Calu3 (cell line): Measurements from ENCODE around the gene CTNNAL1. TPM values are rescaled to one million over a fixed set of nuclear protein-coding genes. Genes with fewer than 3 reads are reported as not detected.

Experiments
- BruUV-seq: library from RNA; stranded (reverse); fragments of 400-500 nt; replicated peaks from 2 replicates; lab custom pipeline; 2021; lab: Mats Ljungman, UMichigan
- CTCF ChIA-PET: fragments of 300-600 bp; sonication (Branson Sonifier 250); formaldehyde crosslinking; loops from one replicate; lab custom pipeline; 2022; ENCODE audit warnings: antibody characterized with exemption; lab: Charles Lee
- DNase-seq: peaks from one replicate; pipeline ENCODE4 v3.0.0; 2022
- H3K27ac Mint-ChIP-seq: one replicate; pipeline ENCODE4 v1.8.0; 2022; ENCODE audit warnings: mixed read lengths; ENCODE audit not compliant: unreplicated experiment
- H3K27me3 Mint-ChIP-seq: one replicate; pipeline ENCODE4 v1.8.0; 2022; ENCODE audit warnings: mixed read lengths; ENCODE audit not compliant: unreplicated experiment
- H3K36me3 Mint-ChIP-seq: one replicate; pipeline ENCODE4 v1.8.0; 2022; ENCODE audit warnings: mild to moderate bottlenecking, moderate library complexity, mixed read lengths; ENCODE audit not compliant: insufficient read depth, unreplicated experiment
- H3K4me1 Mint-ChIP-seq: one replicate; pipeline ENCODE4 v1.8.0; 2022; ENCODE audit warnings: mild to moderate bottlenecking, low read depth, mixed read lengths; ENCODE audit not compliant: unreplicated experiment
- H3K4me3 Mint-ChIP-seq: one replicate; pipeline ENCODE4 v1.8.0; 2022; ENCODE audit warnings: mild to moderate bottlenecking, low read depth, moderate library complexity, mixed read lengths; ENCODE audit not compliant: unreplicated experiment
- H3K9me3 Mint-ChIP-seq: one replicate; pipeline ENCODE4 v1.8.0; 2022; ENCODE audit warnings: low read depth, mixed read lengths; ENCODE audit not compliant: unreplicated experiment
- intact Hi-C: fragments of 100-400 bp; cut with micrococcal nuclease; formaldehyde crosslinking; loops from one replicate; pipeline ENCODE4 v1.10.0; 2022; ENCODE audit not compliant: unreplicated experiment
- total RNA-seq: library from RNA; stranded (reverse); gene quantifications from 2 replicates; pipeline ENCODE4 v1.2.3, GENCODE V29; 2022
- TF ChIP-seq, protein P1 (sequence below): fragments of 200-600 bp; IDR thresholded peaks from one replicate; pipeline ENCODE4 v1.8.0; 2022; ENCODE audit warnings: antibody characterized with exemption; ENCODE audit not compliant: unreplicated experiment

CTNNAL1 gene
- total RNA-seq, 1 experiment from 2014 or later, result 20.6 TPM

DNA sequence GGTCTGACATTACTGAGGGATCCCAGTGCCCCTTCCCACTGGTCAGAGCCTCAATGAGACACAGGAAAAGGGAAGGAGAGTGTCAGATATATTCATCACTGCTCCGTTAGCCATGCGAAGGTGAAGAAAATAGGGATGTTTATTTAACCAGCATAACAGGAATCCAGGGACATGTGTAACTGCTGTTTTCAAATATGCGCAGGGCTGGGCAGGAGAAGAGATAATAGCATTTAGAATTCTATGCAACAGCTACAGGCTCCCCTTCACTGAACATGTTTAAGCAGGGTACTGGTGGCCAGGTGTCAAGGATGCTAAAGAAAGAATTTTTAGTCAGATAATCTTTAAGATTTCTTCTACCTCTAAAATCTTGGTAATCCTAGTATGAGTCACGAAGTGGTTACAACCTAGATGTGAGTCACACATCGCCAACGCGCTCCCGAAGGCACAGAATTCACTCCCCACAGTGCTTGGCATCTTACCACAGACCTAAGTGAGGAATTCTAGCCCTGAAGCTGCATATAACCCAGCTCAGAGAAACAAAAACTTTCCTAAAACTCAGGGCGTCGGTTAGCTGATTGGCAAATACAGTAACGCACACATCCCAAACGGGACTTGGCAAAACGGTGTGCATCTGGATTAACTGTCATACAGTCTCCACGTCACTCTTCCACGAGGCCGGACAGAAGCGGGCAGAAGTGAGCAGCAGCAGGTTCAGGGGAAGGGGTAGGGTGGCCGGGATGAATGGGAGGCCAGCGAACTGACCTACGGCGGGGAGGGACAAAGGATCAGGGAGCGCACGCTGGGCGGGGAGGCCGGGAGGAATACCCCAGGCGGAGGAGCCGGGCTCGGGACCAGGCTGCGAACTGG lies 1.1 kb downstream of the CTNNAL1 start:
- H3K36me3 Mint-ChIP-seq, result peaks cover 16% of the 10 kb centered on the region
- TSS peak; percentile 42 for BruUV-seq
- no peaks in the 10 kb centered on the region for H3K9me3 Mint-ChIP-seq
- peak overlapping the region; percentile 84 for H3K4me3 Mint-ChIP-seq
- intact Hi-C loops, result loop anchor here (10.0 kb wide), 1 partner anchor 57 kb away; no protein-coding TSS in a partner anchor
- CTCF ChIA-PET, result no interaction called here
- peaks cover 25% of the 10 kb centered on the region for H3K4me1 Mint-ChIP-seq
- H3K27ac Mint-ChIP-seq, result peak overlapping the region; percentile 88
- DNase-seq, result peak; percentile 51
- TF ChIP-seq, protein P1, sequence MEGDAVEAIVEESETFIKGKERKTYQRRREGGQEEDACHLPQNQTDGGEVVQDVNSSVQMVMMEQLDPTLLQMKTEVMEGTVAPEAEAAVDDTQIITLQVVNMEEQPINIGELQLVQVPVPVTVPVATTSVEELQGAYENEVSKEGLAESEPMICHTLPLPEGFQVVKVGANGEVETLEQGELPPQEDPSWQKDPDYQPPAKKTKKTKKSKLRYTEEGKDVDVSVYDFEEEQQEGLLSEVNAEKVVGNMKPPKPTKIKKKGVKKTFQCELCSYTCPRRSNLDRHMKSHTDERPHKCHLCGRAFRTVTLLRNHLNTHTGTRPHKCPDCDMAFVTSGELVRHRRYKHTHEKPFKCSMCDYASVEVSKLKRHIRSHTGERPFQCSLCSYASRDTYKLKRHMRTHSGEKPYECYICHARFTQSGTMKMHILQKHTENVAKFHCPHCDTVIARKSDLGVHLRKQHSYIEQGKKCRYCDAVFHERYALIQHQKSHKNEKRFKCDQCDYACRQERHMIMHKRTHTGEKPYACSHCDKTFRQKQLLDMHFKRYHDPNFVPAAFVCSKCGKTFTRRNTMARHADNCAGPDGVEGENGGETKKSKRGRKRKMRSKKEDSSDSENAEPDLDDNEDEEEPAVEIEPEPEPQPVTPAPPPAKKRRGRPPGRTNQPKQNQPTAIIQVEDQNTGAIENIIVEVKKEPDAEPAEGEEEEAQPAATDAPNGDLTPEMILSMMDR, result no peak
- no peaks in the 10 kb centered on the region for H3K27me3 Mint-ChIP-seq

DNA sequence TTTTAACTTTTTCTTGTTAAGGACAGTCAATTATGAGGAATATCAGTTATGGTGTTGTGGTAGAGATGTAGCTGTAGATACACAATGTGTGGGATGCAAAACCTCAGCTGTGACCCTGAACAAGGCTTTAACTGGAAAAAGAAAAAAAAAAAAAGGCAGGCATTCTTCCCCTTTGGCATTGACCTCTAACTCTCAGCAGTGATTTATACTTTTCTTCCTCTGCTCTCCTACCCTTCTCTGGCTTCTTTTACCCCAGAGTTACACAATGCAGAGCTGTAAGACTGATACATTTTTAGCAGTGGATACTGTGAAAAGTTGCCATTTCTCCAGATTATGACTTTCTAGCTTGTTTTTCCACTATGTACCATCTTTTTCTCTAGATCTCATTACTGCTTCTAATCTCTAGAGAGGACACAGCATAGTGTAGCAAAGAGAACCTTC lies 2.0 kb downstream of the CTNNAL1 start:
- no peak for DNase-seq
- Mint-ChIP-seq H3K4me3 (peak overlapping the region; percentile 84), H3K27me3 (no peaks in the 10 kb centered on the region), H3K9me3 (no peaks in the 10 kb centered on the region), H3K4me1 (peaks cover 25% of the 10 kb centered on the region), H3K27ac (no peak overlapping the region), H3K36me3 (peaks cover 16% of the 10 kb centered on the region)
- intact Hi-C loops, result loop anchor here (10.0 kb wide), 1 partner anchor 56 kb away; no protein-coding TSS in a partner anchor
- TF ChIP-seq, protein P1, result no peak
- no TSS peak for BruUV-seq
- CTCF ChIA-PET, result interaction anchor here (0.7 kb wide), 1 partner anchor 486 kb away, joined by 4 read pairs; no protein-coding TSS in a partner anchor

DNA sequence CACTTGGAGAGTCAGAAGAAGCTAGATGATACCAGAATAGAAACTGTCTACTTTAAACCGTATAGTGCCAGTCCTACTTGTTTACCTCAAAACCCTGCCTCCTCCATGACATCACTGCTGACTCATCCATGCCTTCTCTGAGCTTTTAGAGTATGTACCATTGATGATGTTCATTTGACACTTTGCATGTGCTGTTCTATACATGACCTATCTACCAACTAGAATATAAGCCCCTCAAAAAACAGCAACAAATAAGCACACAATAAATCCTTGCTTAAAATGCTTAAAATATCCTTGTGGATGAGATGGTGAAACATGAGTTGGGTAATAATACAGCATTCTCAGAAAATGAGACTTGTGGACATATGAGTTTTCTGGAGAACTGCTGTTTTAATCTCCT lies 2.6 kb downstream of the CTNNAL1 start:
- no TSS peak for BruUV-seq
- DNase-seq, result peak; percentile 23
- intact Hi-C loops, result loop anchor here (10.0 kb wide), 1 partner anchor 56 kb away; no protein-coding TSS in a partner anchor
- TF ChIP-seq, protein P1, result no peak
- Mint-ChIP-seq H3K4me3 (no peak overlapping the region), H3K9me3 (no peaks in the 10 kb centered on the region), H3K36me3 (peaks cover 16% of the 10 kb centered on the region), H3K27ac (no peak overlapping the region), H3K4me1 (peaks cover 25% of the 10 kb centered on the region), H3K27me3 (no peaks in the 10 kb centered on the region)
- CTCF ChIA-PET, result interaction anchor here (0.7 kb wide), 1 partner anchor 487 kb away, joined by 4 read pairs; no protein-coding TSS in a partner anchor

DNA sequence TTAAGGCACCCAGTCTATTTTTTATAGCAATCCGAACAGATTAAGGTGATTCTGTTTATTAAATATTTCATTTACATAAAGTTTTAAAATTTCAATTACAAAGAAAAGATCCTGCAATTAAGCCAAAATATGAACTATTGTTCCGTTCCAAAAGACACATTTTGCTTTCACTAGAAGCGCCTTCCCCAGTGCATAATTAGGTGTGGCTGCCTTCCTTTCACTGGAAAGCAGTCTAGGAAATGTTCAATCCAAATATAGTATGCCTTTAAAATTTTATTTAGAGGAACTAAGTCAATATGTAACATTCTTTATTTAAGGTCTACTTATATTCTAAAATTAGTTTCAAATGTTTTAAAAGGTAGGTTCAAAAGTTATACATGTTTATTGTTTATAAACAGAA lies 7.6 kb downstream of the CTNNAL1 start:
- BruUV-seq, result no TSS peak
- Mint-ChIP-seq H3K4me1 (peaks cover 5% of the 10 kb centered on the region), H3K27ac (no peak overlapping the region), H3K27me3 (no peaks in the 10 kb centered on the region), H3K4me3 (no peak overlapping the region), H3K36me3 (no peaks in the 10 kb centered on the region), H3K9me3 (no peaks in the 10 kb centered on the region)
- CTCF ChIA-PET, result no interaction called here
- intact Hi-C loops, result no loop called here
- DNase-seq, result no peak
- TF ChIP-seq, protein P1, result no peak
